Peyer's patch (tissue), 4 donors: ENCODE results near the gene NANS. TPM values are rescaled to one million over a fixed set of nuclear protein-coding genes. Genes with fewer than 3 reads are reported as not detected.

Experiments
- DNase-seq, 3 donors: peaks; one replicate each; pipeline ENCODE4 v3.0.0-alpha.2; 2017 to 2019
- H3K27ac ChIP-seq, 4 donors: fragments of 200-600 bp; sonication (generic); one replicate each; pipeline ENCODE4 v1.5.1; 2016 to 2019
- H3K27me3 ChIP-seq, 2 donors: fragments of 200-600 bp; sonication (generic); one replicate each; pipeline ENCODE4 v1.5.1; 2019
- H3K36me3 ChIP-seq, 3 donors: fragments of 200-600 bp; sonication (generic); one replicate each; pipeline ENCODE4 v1.5.1; 2016 to 2019
- H3K4me1 ChIP-seq, 4 donors: fragments of 200-600 bp; sonication (generic); one replicate each; pipeline ENCODE4 v1.5.1; 2016 to 2019
- H3K4me3 ChIP-seq, 4 donors: fragments of 200-600 bp; sonication (generic); 1 replicate in 3 of 4; 2 replicates in 1 of 4; pipeline ENCODE4 v1.5.1; 2016 to 2019; ENCODE audit warnings: mild to moderate bottlenecking in 1 of 4
- H3K9me3 ChIP-seq, 4 donors: fragments of 200-600 bp; sonication (generic); one replicate each; pipeline ENCODE4 v1.5.1; 2016 to 2019; ENCODE audit warnings: mild to moderate bottlenecking in 1 of 4
- POLR2A ChIP-seq, 2 donors: fragments of 450-650 bp; IDR thresholded peaks; one replicate each; pipeline ENCODE4 v1.5.1; 2017; ENCODE audit warnings: antibody characterized with exemption in 2 of 2, mild to moderate bottlenecking in 2 of 2, moderate library complexity in 2 of 2
- total RNA-seq, 4 donors: library from RNA; depleted of rRNA; stranded (reverse); fragments of >200 nt; gene quantifications; one replicate each; pipeline ENCODE4 v1.1.0, GENCODE V29; 2016
- TF ChIP-seq, protein P1 (sequence below), 6 experiments: fragments of 450-650 bp in 4 of 6; fragments of 200-600 bp in 2 of 6; sonication (generic) in 1 of 6; IDR thresholded peaks; one replicate each; pipeline ENCODE4 v1.5.1; 2017 to 2019; ENCODE audit warnings: antibody characterized with exemption in 6 of 6, mild to moderate bottlenecking in 3 of 6, moderate library complexity in 1 of 6

Gene NANS
- total RNA-seq, 4 donors from 2014 or later, result 46.4 to 90.8 (median 76.7) TPM

DNA sequence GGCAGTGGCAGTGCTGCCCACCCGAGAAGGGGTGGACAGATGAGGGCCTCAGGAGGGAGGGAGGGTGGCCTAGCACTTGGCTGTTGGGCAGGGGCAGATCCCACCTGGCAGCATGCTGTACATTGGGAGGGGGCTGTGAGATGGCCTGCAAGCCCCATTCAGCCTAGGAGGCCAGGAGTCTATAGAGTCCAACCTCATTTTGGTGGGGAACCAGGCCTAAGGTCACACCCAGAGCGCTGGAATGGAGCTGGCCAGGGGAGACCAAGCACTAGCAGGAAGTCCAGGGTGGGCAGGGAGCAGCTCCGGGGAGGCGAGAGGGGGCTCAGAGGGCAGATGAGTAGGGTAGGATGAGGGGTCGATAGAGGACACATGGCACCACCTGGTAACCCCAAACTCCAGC lies 39.6 kb downstream of the NANS start:
- Histone ChIP-seq H3K4me1 (peaks cover 0 to 28% (median 10%) of the 10 kb centered on the region in 4 donors), H3K36me3 (peaks cover 0 to 58% (median 0%) of the 10 kb centered on the region in 3 donors), H3K27ac (no peak overlapping the region), H3K4me3 (no peak overlapping the region), H3K9me3 (no peaks in the 10 kb centered on the region), H3K27me3 (no peaks in the 10 kb centered on the region)
- no peak for TF ChIP-seq POLR2A (IDR thresholded peaks at IDR 0.05)
- TF ChIP-seq, protein P1, sequence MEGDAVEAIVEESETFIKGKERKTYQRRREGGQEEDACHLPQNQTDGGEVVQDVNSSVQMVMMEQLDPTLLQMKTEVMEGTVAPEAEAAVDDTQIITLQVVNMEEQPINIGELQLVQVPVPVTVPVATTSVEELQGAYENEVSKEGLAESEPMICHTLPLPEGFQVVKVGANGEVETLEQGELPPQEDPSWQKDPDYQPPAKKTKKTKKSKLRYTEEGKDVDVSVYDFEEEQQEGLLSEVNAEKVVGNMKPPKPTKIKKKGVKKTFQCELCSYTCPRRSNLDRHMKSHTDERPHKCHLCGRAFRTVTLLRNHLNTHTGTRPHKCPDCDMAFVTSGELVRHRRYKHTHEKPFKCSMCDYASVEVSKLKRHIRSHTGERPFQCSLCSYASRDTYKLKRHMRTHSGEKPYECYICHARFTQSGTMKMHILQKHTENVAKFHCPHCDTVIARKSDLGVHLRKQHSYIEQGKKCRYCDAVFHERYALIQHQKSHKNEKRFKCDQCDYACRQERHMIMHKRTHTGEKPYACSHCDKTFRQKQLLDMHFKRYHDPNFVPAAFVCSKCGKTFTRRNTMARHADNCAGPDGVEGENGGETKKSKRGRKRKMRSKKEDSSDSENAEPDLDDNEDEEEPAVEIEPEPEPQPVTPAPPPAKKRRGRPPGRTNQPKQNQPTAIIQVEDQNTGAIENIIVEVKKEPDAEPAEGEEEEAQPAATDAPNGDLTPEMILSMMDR (IDR thresholded peaks at IDR 0.05), result no peak
- DNase-seq, result peak in 1 of 3 donors; percentile 40

DNA sequence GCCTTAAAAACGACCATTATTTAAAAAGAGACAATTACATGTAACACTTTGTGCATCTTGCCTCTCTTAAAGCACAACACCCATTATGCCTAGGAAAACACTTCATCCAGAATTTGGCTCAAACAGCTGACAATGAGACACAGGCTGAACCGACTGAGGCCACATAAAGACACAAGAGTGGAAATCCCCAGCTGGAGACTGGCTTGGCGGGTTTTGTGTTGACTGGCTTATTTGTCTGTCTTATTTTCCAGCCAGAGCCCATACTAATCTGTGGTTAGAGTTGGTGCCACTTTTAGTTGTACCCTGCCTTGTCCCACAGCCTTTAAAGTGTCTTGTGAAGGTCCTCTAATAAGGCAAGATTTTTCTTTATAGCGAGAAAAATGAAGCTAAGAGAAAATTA lies 41.3 kb downstream of the NANS start:
- Histone ChIP-seq H3K9me3 (no peaks in the 10 kb centered on the region), H3K4me1 (peaks cover 3 to 41% (median 13%) of the 10 kb centered on the region in 4 donors), H3K27me3 (no peaks in the 10 kb centered on the region), H3K27ac (no peak overlapping the region), H3K4me3 (no peak overlapping the region), H3K36me3 (peaks cover 0 to 53% (median 0%) of the 10 kb centered on the region in 3 donors)
- TF ChIP-seq, protein P1 (IDR thresholded peaks at IDR 0.05), result no peak
- no peak for TF ChIP-seq POLR2A (IDR thresholded peaks at IDR 0.05)
- DNase-seq, result peak in 1 of 3 donors; percentile 51

DNA sequence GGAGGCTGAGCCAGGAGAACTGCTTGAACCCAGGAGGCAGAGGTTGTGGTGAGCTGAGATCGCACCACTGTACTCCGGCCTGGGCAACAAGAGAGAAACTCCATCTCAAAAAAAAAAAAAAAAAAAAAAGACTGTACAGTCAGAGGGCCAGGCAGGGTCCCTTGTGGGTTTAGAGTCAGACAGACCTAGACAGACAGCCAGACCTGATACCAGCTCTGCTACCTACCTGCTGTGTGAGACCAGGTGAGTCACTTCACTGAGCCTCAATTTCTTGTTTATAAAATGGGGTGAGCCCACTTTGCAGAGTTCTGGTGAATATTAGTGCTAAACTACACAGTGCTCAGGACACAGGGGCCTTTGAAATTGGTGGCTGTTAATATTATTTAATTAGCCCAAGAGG lies 42.8 kb downstream of the NANS start:
- Histone ChIP-seq H3K9me3 (no peaks in the 10 kb centered on the region), H3K27ac (peak overlapping the region in 3 of 4 donors; percentile 64 to 77 (median 70)), H3K4me1 (peaks cover 3 to 47% (median 13%) of the 10 kb centered on the region in 4 donors), H3K4me3 (no peak overlapping the region), H3K36me3 (peaks cover 0 to 46% (median 0%) of the 10 kb centered on the region in 3 donors), H3K27me3 (no peaks in the 10 kb centered on the region)
- TF ChIP-seq, protein P1 (IDR thresholded peaks at IDR 0.05), result no peak
- no peak for TF ChIP-seq POLR2A (IDR thresholded peaks at IDR 0.05)
- DNase-seq, result peak in 1 of 3 donors; percentile 38

DNA sequence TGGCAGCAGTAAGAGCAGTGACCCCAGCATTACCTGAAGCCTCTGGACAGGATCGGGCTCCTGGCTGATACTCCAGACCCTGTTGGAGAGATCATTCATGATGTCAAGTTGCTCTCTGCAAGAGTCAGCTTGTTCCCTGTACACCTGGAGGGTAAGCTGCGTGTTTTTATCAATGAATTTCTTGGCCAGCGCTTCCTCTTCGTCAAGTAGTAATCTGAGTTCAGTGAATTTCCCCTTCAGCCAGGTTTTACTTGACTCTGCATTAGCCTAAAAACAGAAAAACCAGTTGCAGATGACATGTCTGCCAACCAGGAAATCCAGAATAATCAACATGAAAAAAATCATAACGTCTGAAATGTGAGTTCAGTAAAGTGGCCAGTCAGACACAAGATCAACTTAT lies 43.4 kb downstream of the NANS start:
- H3K27me3 ChIP-seq, result no peaks in the 10 kb centered on the region
- peak in 1 of 3 donors; percentile 56 for DNase-seq
- no peaks in the 10 kb centered on the region for H3K9me3 ChIP-seq
- peaks cover 3 to 53% (median 14%) of the 10 kb centered on the region in 4 donors for H3K4me1 ChIP-seq
- H3K4me3 ChIP-seq, result no peak overlapping the region
- TF ChIP-seq, protein P1 (IDR thresholded peaks at IDR 0.05), result no peak
- no peak for TF ChIP-seq POLR2A (IDR thresholded peaks at IDR 0.05)
- peak overlapping the region; percentile 24 to 77 (median 67) for H3K27ac ChIP-seq
- H3K36me3 ChIP-seq, result peaks cover 0 to 46% (median 0%) of the 10 kb centered on the region in 3 donors

DNA sequence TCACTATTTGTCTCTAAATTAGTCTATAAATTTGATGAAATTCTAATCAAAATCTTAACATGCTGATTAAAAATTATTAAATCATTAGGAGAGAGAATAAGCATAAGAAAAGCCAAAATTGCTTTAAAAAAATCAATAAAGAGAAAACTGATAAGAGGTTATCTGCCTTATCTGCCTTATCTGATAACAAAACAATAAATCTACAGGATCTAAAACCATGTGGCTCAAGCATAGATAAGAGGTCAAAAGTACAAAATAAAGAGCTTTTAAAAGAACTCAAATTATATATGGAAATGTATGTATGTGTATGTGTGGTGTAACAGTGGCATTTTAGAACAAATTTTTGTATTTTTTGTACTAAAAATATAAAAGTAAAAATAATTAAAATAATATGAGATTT lies 43.9 kb downstream of the NANS start:
- no peak for TF ChIP-seq POLR2A (IDR thresholded peaks at IDR 0.05)
- TF ChIP-seq, protein P1 (IDR thresholded peaks at IDR 0.05), result no peak
- peak overlapping the region; percentile 24 to 77 (median 67) for H3K27ac ChIP-seq
- peaks cover 3 to 55% (median 17%) of the 10 kb centered on the region in 4 donors for H3K4me1 ChIP-seq
- DNase-seq, result no peak
- no peaks in the 10 kb centered on the region for H3K27me3 ChIP-seq
- peaks cover 0 to 44% (median 0%) of the 10 kb centered on the region in 3 donors for H3K36me3 ChIP-seq
- H3K9me3 ChIP-seq, result no peaks in the 10 kb centered on the region
- no peak overlapping the region for H3K4me3 ChIP-seq
